A549 (cell line): ENCODE measurements around the gene LRCH1. TPM values are rescaled to one million over a fixed set of nuclear protein-coding genes. Genes with fewer than 3 reads are reported as not detected.

Experiments
- ATAC-seq, 2 experiments: fragments of 200-7000 bp in 1 of 2; fragments of >200 bp in 1 of 2; cut with Nextera tagmentation in 1 of 2; cut with Tn5 transposase in 1 of 2; 3 replicates each; pipeline versions ENCODE4 v1.8.0 to v1.9.1; 2018 to 2020; ENCODE audit warnings: mild to moderate bottlenecking in 1 of 2, moderate library complexity in 1 of 2
- CTCF ChIA-PET: fragments of 300-600 bp; sonication (Branson Sonifier 250); formaldehyde crosslinking; extraction: SDS; loops from one replicate; lab custom pipeline; 2021; ENCODE audit warnings: antibody characterized with exemption, inconsistent platforms; lab: Yijun Ruan, JAX
- POLR2A ChIA-PET: fragments of 350-600 bp; formaldehyde crosslinking; extraction: SDS; loops from one replicate; lab custom pipeline; 2021; ENCODE audit warnings: antibody characterized with exemption, inconsistent platforms; lab: Yijun Ruan, JAX
- DNase-seq, 2 experiments: peaks; one replicate each; pipeline versions ENCODE4 v3.0.0 to v3.0.0-alpha.2; 2011 to 2016; ENCODE audit warnings: low read depth in 1 of 2, low spot score in 1 of 2
- FAIRE-seq: peaks from 2 replicates; lab custom pipeline; 2011; peaks lifted over from hg19 to GRCh38; lab: Jason Lieb, UNC
- H3K27ac ChIP-seq, 2 experiments: fragments of >200 bp; sonication (Bioruptor Twin); formaldehyde crosslinking; 3 replicates each; pipeline ENCODE4 v1.5.1; 2016 to 2017
- H3K4me1 ChIP-seq: fragments of >200 bp; sonication (Bioruptor Twin); formaldehyde crosslinking; 3 replicates; pipeline ENCODE4 v1.6.1; 2016
- H3K4me2 ChIP-seq: fragments of >200 bp; sonication (Bioruptor Twin); formaldehyde crosslinking; 3 replicates; pipeline ENCODE4 v1.6.1; 2016
- H3K4me3 ChIP-seq: fragments of >200 bp; sonication (Bioruptor Twin); formaldehyde crosslinking; 3 replicates; pipeline ENCODE4 v1.5.1; 2016
- H3K9me3 ChIP-seq: fragments of >200 bp; sonication (Bioruptor Twin); formaldehyde crosslinking; 3 replicates; pipeline ENCODE4 v1.6.1; 2016
- ATOH8 ChIP-seq: fragments of 250-450 bp; sonication (Bioruptor Pico); IDR thresholded peaks from 2 replicates; pipeline ENCODE4 v1.5.0; 2020; ENCODE audit warnings: low read depth, mild to moderate bottlenecking, moderate library complexity
- BCL3 ChIP-seq: fragments of >200 bp; sonication (Bioruptor Twin); formaldehyde crosslinking; IDR thresholded peaks from 3 replicates; pipeline ENCODE4 v1.6.1; 2016
- BHLHE40 ChIP-seq: IDR thresholded peaks from 2 replicates; pipeline ENCODE4 v1.6.1; 2012; ENCODE audit warnings: low read depth, low read length, inconsistent platforms
- CBX8 ChIP-seq: fragments of 200-600 bp; sonication (generic); IDR thresholded peaks from 2 replicates; pipeline ENCODE4 v1.6.1; 2016
- CEBPB ChIP-seq, 2 experiments: fragments of >200 bp in 1 of 2; sonication (Bioruptor Twin) in 1 of 2; formaldehyde crosslinking in 1 of 2; IDR thresholded peaks; 2 replicates each; pipeline ENCODE4 v1.6.1; 2012 to 2016
- CHD4 ChIP-seq: fragments of 200-600 bp; sonication (generic); IDR thresholded peaks from 2 replicates; pipeline ENCODE4 v1.6.1; 2016; ENCODE audit warnings: antibody characterized with exemption, mild to moderate bottlenecking, borderline replicate concordance
- CTCF ChIP-seq: fragments of >200 bp; sonication (Bioruptor Twin); formaldehyde crosslinking; IDR thresholded peaks from 3 replicates; pipeline ENCODE4 v1.5.1; 2016
- EHF ChIP-seq: fragments of 250-450 bp; sonication (Bioruptor Pico); IDR thresholded peaks from 2 replicates; pipeline ENCODE4 v1.5.0; 2020; ENCODE audit warnings: mild to moderate bottlenecking
- EHMT2 ChIP-seq: fragments of 200-600 bp; sonication (generic); IDR thresholded peaks from 2 replicates; pipeline ENCODE4 v1.6.1; 2016; ENCODE audit warnings: antibody characterized with exemption, low read depth, mild to moderate bottlenecking, moderate library complexity
- EP300 ChIP-seq, 2 experiments: fragments of >200 bp; sonication (Bioruptor Twin); formaldehyde crosslinking; IDR thresholded peaks; 2 replicates in 1 of 2; 3 replicates in 1 of 2; pipeline ENCODE4 v1.6.1; 2016 to 2017
- ESRRA ChIP-seq: fragments of 150-350 bp; IDR thresholded peaks from 2 replicates; pipeline ENCODE4 v1.6.1; 2014; ENCODE audit warnings: mild to moderate bottlenecking, low read length, borderline replicate concordance
- FOSL2 ChIP-seq, 2 experiments: fragments of 450-650 bp in 1 of 2; fragments of >200 bp in 1 of 2; sonication (Bioruptor Twin) in 1 of 2; formaldehyde crosslinking; IDR thresholded peaks; 2 replicates each; pipeline versions ENCODE4 v1.5.0 to v1.6.1; 2016 to 2020; ENCODE audit warnings: mild to moderate bottlenecking in 1 of 2, moderate library complexity in 1 of 2
- JUN ChIP-seq, 2 experiments: fragments of >200 bp; sonication (Bioruptor Twin); formaldehyde crosslinking; IDR thresholded peaks; 2 replicates in 1 of 2; 3 replicates in 1 of 2; pipeline ENCODE4 v1.6.1; 2016 to 2017
- JUNB ChIP-seq: fragments of >200 bp; sonication (Bioruptor Twin); formaldehyde crosslinking; IDR thresholded peaks from 2 replicates; pipeline ENCODE4 v1.6.1; 2016
- KDM5A ChIP-seq: fragments of 200-600 bp; sonication (generic); IDR thresholded peaks from 2 replicates; pipeline ENCODE4 v1.6.1; 2016; ENCODE audit warnings: antibody characterized with exemption, mild to moderate bottlenecking
- MAX ChIP-seq: IDR thresholded peaks from 2 replicates; pipeline ENCODE4 v1.6.1; 2012
- MAZ ChIP-seq: fragments of 150-350 bp; IDR thresholded peaks from 2 replicates; pipeline ENCODE4 v1.6.1; 2014; ENCODE audit warnings: antibody characterized with exemption, low read depth, low read length, borderline replicate concordance
- MYC ChIP-seq: IDR thresholded peaks from 2 replicates; pipeline ENCODE4 v1.6.1; 2012; ENCODE audit warnings: mild to moderate bottlenecking, inconsistent platforms, low read length, improper control_type of control experiment, borderline replicate concordance
- NPAS2 ChIP-seq: fragments of 250-450 bp; sonication (Bioruptor Pico); IDR thresholded peaks from 2 replicates; pipeline ENCODE4 v1.8.0; 2022; ENCODE audit warnings: mild to moderate bottlenecking, moderate library complexity, borderline replicate concordance
- NR3C1 ChIP-seq: fragments of >200 bp; sonication (Bioruptor Twin); formaldehyde crosslinking; IDR thresholded peaks from 3 replicates; pipeline ENCODE4 v1.6.1; 2017
- PBX3 ChIP-seq: IDR thresholded peaks from 2 replicates; pipeline ENCODE4 v1.6.1; 2012
- POLR2A ChIP-seq: IDR thresholded peaks from 2 replicates; pipeline ENCODE4 v1.6.1; 2012; ENCODE audit warnings: mild to moderate bottlenecking, low read length
- POLR2AphosphoS2 ChIP-seq: conservative IDR thresholded peaks from 2 replicates; pipeline ENCODE4 v1.6.1; 2012; ENCODE audit warnings: low read length, improper control_type of control experiment, inconsistent platforms
- RAD21 ChIP-seq, 2 experiments: fragments of >200 bp in 1 of 2; sonication (Bioruptor Twin) in 1 of 2; formaldehyde crosslinking in 1 of 2; IDR thresholded peaks in 1 of 2; conservative IDR thresholded peaks in 1 of 2; 2 replicates in 1 of 2; 3 replicates in 1 of 2; pipeline ENCODE4 v1.6.1; 2012 to 2018; ENCODE audit warnings: inconsistent platforms in 1 of 2
- SMC3 ChIP-seq: fragments of >200 bp; sonication (Bioruptor Twin); formaldehyde crosslinking; IDR thresholded peaks from 3 replicates; pipeline ENCODE4 v1.6.1; 2018; ENCODE audit warnings: inconsistent platforms
- ZFP36 ChIP-seq: fragments of 450-650 bp; IDR thresholded peaks from 2 replicates; pipeline ENCODE4 v1.6.1; 2014; ENCODE audit warnings: borderline replicate concordance; ENCODE audit not compliant: partially characterized antibody
- WGBS: methylation state at CpG from one replicate; pipeline ENCODE4 v1.1.6; 2017; ENCODE audit errors: missing lambda C conversion rate; 5-methylcytosine and 5-hydroxymethylcytosine counted together
- polyA plus RNA-seq, 4 experiments: library from polyadenylated mRNA; depleted of rRNA in 3 of 4; stranded (reverse); fragments of >200 nt; fragmentation: RNase III in 1 of 4; extraction: RNeasy Plus Mini Kit Qiagen cat#74134 plus additional on column Dnase treatment in 1 of 4; gene quantifications; 2 replicates in 3 of 4; 3 replicates in 1 of 4; pipeline ENCODE4 v1.2.3, GENCODE V29; 2011 to 2017

The LRCH1 gene
- polyA plus RNA-seq, 2 of the 4 experiments (the other 2 are of a cell fraction), result 8.5 to 16.4 TPM

GRCh38 chr13:46605825-46606554 lies 53.0 kb downstream of the LRCH1 start:
- FAIRE-seq (no peak), ATAC-seq (no peak), DNase-seq (no peak)
- Histone ChIP-seq H3K4me2 (peak overlapping the region; percentile 88), H3K4me3 (no peak overlapping the region), H3K27ac (peak overlapping the region; percentile 83 to 96), H3K4me1 (peaks cover 84% of the 10 kb centered on the region), H3K9me3 (no peaks in the 10 kb centered on the region)
- WGBS, result 62% methylated on average over 3 of the region's 3 CpGs
- ChIA-PET CTCF (no interaction called here), POLR2A (no interaction called here)
- TF ChIP-seq NPAS2 (CRISPR knock-in tag) (no peak), NR3C1 (no peak), CEBPB (IDR thresholded peaks at IDR 0.05) (no peak), EHF (CRISPR knock-in tag) (no peak), EP300 (IDR thresholded peaks at IDR 0.05) (no peak), MYC (no peak)

GRCh38 chr13:46606970-46607369 lies 54.0 kb downstream of the LRCH1 start:
- ChIA-PET CTCF (no interaction called here), POLR2A (no interaction called here)
- FAIRE-seq, result no peak
- peak in 1 of 2 experiments; percentile 23; a peak in 2 of 6 replicates for ATAC-seq
- Histone ChIP-seq H3K4me2 (peak overlapping the region; percentile 88), H3K27ac (peak overlapping the region; percentile 83 to 96), H3K9me3 (no peaks in the 10 kb centered on the region), H3K4me1 (peaks cover 75% of the 10 kb centered on the region), H3K4me3 (peak overlapping the region; percentile 15; the same call in 1 of the 3 replicates)
- DNase-seq, result no peak
- 67% methylated on average over 3 of the region's 3 CpGs for WGBS
- TF ChIP-seq JUNB (no peak), NR3C1 (no peak), ZFP36 (no peak), KDM5A (no peak), POLR2AphosphoS2 (no peak), ATOH8 (CRISPR knock-in tag) (no peak), CBX8 (no peak), CHD4 (no peak), MAZ (no peak), CTCF (no peak), EHMT2 (no peak)
- TF ChIP-seq, all 56 proteins: peak for 0

GRCh38 chr13:46607768-46608564 lies 55.0 kb downstream of the LRCH1 start:
- Histone ChIP-seq H3K9me3 (no peaks in the 10 kb centered on the region), H3K27ac (peak overlapping the region; percentile 83 to 96), H3K4me3 (no peak overlapping the region), H3K4me1 (peaks cover 71% of the 10 kb centered on the region), H3K4me2 (peak overlapping the region; percentile 88)
- DNase-seq, result peak; percentile 77 to 86
- TF ChIP-seq ESRRA, result peak; percentile 88; the same call in 1 of the 2 replicates
- no peak for TF ChIP-seq BHLHE40
- peak; percentile 64; the same call in 1 of the 2 replicates for TF ChIP-seq JUNB
- TF ChIP-seq RAD21 (conservative IDR thresholded peaks at IDR 0.05 in 1 of 2, IDR thresholded peaks at IDR 0.05 in 1 of 2), result 0 out of 5 replicates have a peak, but pooled peaks of 1 of the 2 experiments have one; percentile 31
- 0 out of 3 replicates have a peak, but pooled peaks have one; percentile 12 for TF ChIP-seq SMC3
- TF ChIP-seq MAX, result peak; percentile 30; the same call in 1 of the 2 replicates
- TF ChIP-seq EP300 (IDR thresholded peaks at IDR 0.05), result peak; percentile 62 to 74; a peak in 3 of 5 replicates
- TF ChIP-seq FOSL2 (IDR thresholded peaks at IDR 0.05), result no peak; the same call in 1 of the 2 replicates
- peak; percentile 66 for TF ChIP-seq FOSL2 (CRISPR knock-in tag; IDR thresholded peaks at IDR 0.05)
- no peak for TF ChIP-seq POLR2A
- TF ChIP-seq BCL3, result 0 out of 3 replicates have a peak, but pooled peaks have one; percentile 35
- no peak for TF ChIP-seq PBX3
- TF ChIP-seq JUN (IDR thresholded peaks at IDR 0.05), result peak in 1 of 2 experiments; percentile 68; a peak in 4 of 5 replicates
- FAIRE-seq, result no peak
- POLR2A ChIA-PET, result interaction anchor here (0.6 kb wide), 1 partner anchor 114 kb away, joined by 3 read pairs; no protein-coding TSS in a partner anchor
- peak; percentile 94 to 95 for ATAC-seq
- CTCF ChIA-PET, result interaction anchor here (1.4 kb wide), 1 partner anchor 56 kb away, joined by 5 read pairs; no protein-coding TSS in a partner anchor
- 7% methylated on average over 9 of the region's 9 CpGs for WGBS
